GM23338 (cell line): ENCODE data around the gene TAOK3. TPM values are rescaled to one million over a fixed set of nuclear protein-coding genes. Genes with fewer than 3 reads are reported as not detected.
A peak's percentile ranks its signal among the peaks of the same experiment; 100 is the strongest.

Source experiments
- ATAC-seq: fragments of 200-7000 bp; cut with Tn5 transposase; 3 replicates; pipeline ENCODE4 v1.9.1; 2020
- DNase-seq: peaks from one replicate; pipeline ENCODE4 v3.0.0-alpha.2; 2015; ENCODE audit warnings: low spot score
- H2AFZ ChIP-seq: fragments of 200-600 bp; sonication (generic); 2 replicates; pipeline ENCODE4 v1.8.0; 2016; ENCODE audit warnings: antibody characterized with exemption, mild to moderate bottlenecking, moderate library complexity
- H3F3A ChIP-seq: fragments of 200-600 bp; sonication (generic); replicated peaks from 2 replicates; pipeline ENCODE4 v1.8.0; 2017; ENCODE audit warnings: antibody characterized with exemption, mixed run types, low read depth
- H3K27ac ChIP-seq: fragments of 200-600 bp; sonication (generic); 2 replicates; pipeline ENCODE4 v1.6.1; 2016; ENCODE audit warnings: low read depth
- H3K27me3 ChIP-seq: fragments of 200-600 bp; sonication (generic); 2 replicates; pipeline ENCODE4 v1.8.0; 2016; ENCODE audit warnings: mild to moderate bottlenecking, mixed run types, moderate library complexity; ENCODE audit not compliant: insufficient read depth
- H3K36me3 ChIP-seq: fragments of 200-600 bp; sonication (generic); 2 replicates; pipeline ENCODE4 v1.8.0; 2016; ENCODE audit warnings: mild to moderate bottlenecking; ENCODE audit not compliant: insufficient read depth
- H3K4me1 ChIP-seq: fragments of 200-600 bp; sonication (generic); 2 replicates; pipeline ENCODE4 v1.8.0; 2016; ENCODE audit warnings: mild to moderate bottlenecking, moderate library complexity; ENCODE audit not compliant: insufficient read depth
- H3K4me2 ChIP-seq: fragments of 200-600 bp; sonication (generic); 2 replicates; pipeline ENCODE4 v1.7.1; 2017; ENCODE audit warnings: mixed run types
- H3K4me3 ChIP-seq: fragments of 200-600 bp; sonication (generic); 2 replicates; pipeline ENCODE4 v1.6.1; 2016; ENCODE audit warnings: mixed run types
- H3K79me2 ChIP-seq: fragments of 200-600 bp; sonication (generic); replicated peaks from 2 replicates; pipeline ENCODE4 v1.8.0; 2017; ENCODE audit warnings: mild to moderate bottlenecking; ENCODE audit not compliant: insufficient read depth
- H3K9me2 ChIP-seq: fragments of 200-600 bp; sonication (generic); 2 replicates; pipeline ENCODE4 v1.8.0; 2017; ENCODE audit not compliant: insufficient read depth
- H4K20me1 ChIP-seq: fragments of 200-600 bp; sonication (generic); replicated peaks from 2 replicates; pipeline ENCODE4 v1.8.0; 2017; ENCODE audit warnings: mild to moderate bottlenecking; ENCODE audit not compliant: insufficient read depth
- H3K27ac Mint-ChIP-seq: 2 replicates; pipeline ENCODE4 v1.8.0; 2020; ENCODE audit warnings: inconsistent platforms, mild to moderate bottlenecking, moderate library complexity, mixed read lengths
- H3K27me3 Mint-ChIP-seq: 3 replicates; pipeline ENCODE4 v1.8.0; 2022; ENCODE audit warnings: low read depth, mild to moderate bottlenecking, moderate library complexity, mixed read lengths, inconsistent platforms; ENCODE audit not compliant: insufficient read depth, poor library complexity
- H3K36me3 Mint-ChIP-seq: 3 replicates; pipeline ENCODE4 v1.8.0; 2021; ENCODE audit warnings: low read depth, mild to moderate bottlenecking, inconsistent platforms, moderate library complexity, mixed read lengths
- H3K4me1 Mint-ChIP-seq: 3 replicates; pipeline ENCODE4 v1.8.0; 2020; ENCODE audit warnings: mild to moderate bottlenecking, inconsistent platforms, mixed read lengths
- H3K4me3 Mint-ChIP-seq: 3 replicates; pipeline ENCODE4 v1.8.0; 2021; ENCODE audit warnings: moderate library complexity, mild to moderate bottlenecking, inconsistent platforms, mixed read lengths
- H3K9me3 Mint-ChIP-seq: 3 replicates; pipeline ENCODE4 v1.8.0; 2020; ENCODE audit warnings: moderate library complexity, mild to moderate bottlenecking, inconsistent platforms, mixed read lengths
- NANOG ChIP-seq: IDR thresholded peaks from 2 replicates; pipeline ENCODE4 v1.6.1; 2016; ENCODE audit warnings: antibody characterized with exemption, borderline replicate concordance
- POLR2AphosphoS5 ChIP-seq: IDR thresholded peaks from 2 replicates; pipeline ENCODE4 v1.6.1; 2016; ENCODE audit warnings: antibody characterized with exemption, low read depth
- STAT1 ChIP-seq: IDR thresholded peaks from one replicate; pipeline ENCODE4 v1.6.1; 2016; ENCODE audit warnings: antibody characterized with exemption; ENCODE audit not compliant: unreplicated experiment
- polyA plus RNA-seq: library from polyadenylated mRNA; unstranded; fragments of >200 nt; fragmentation: Nextera tagmentation; extraction: Ambion mirVana; gene quantifications from 2 replicates; pipeline ENCODE4 v1.2.1, GENCODE V29; 2016
- total RNA-seq: library from RNA; depleted of rRNA; stranded (reverse); fragments of >200 nt; shearing (Covaris generic); gene quantifications from 2 replicates; pipeline ENCODE4 v1.2.3, GENCODE V29; 2014
- TF ChIP-seq, protein P1 (sequence below): IDR thresholded peaks from 2 replicates; pipeline ENCODE4 v1.6.1; 2016; ENCODE audit warnings: antibody characterized with exemption
- TF ChIP-seq, protein P2 (sequence below), 2 experiments: fragments of 200-600 bp in 1 of 2; sonication (generic) in 1 of 2; conservative IDR thresholded peaks; 2 replicates each; pipeline versions ENCODE4 v1.5.1 to v1.6.1; 2016 to 2017; ENCODE audit warnings: antibody characterized with exemption in 2 of 2, low read depth in 2 of 2, mild to moderate bottlenecking in 2 of 2, moderate library complexity in 1 of 2

Gene TAOK3
- total and polyA plus RNA-seq, 2 experiments from 2014 or later = 7.6 to 20.4 TPM

DNA sequence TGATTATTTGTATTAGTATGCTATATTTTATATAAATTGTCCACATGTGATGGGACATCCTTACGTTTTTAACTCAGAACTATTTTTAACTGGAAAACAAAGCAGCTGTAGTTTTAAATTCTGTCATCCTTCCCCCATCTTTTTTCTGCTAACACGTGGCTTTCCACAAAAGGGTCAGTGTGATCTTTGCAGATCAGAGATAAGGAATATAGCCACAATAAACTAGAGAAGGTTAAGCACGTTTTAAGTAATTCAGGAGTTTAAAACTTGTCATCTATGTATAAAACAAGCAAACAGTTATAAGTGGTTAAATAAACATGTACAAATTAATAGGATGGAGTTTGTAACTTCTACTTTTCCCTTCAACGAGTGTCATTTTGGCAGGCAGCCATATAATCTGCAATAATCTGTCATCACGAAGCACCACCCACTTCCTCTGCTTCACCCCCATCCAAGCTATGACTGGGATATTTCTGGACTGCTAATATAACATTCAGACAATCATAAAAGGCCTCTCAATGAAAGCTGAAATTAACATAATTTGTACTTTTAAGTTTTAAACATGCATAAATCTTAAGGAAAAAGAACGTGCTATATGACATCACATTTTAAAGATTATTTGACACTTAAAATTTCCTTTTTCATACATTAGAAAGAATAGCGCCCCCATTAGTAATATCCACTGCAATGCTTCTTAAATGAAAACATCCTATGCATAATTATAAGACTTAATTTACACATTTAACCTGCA, 15.3 kb downstream of the TAOK3 start:
- no peak overlapping the region for H3K4me3 ChIP-seq
- H3K79me2 ChIP-seq = no peaks in the 10 kb centered on the region
- DNase-seq (no peak), ATAC-seq (no peak)
- TF ChIP-seq STAT1 = no peak
- TF ChIP-seq, protein P1, sequence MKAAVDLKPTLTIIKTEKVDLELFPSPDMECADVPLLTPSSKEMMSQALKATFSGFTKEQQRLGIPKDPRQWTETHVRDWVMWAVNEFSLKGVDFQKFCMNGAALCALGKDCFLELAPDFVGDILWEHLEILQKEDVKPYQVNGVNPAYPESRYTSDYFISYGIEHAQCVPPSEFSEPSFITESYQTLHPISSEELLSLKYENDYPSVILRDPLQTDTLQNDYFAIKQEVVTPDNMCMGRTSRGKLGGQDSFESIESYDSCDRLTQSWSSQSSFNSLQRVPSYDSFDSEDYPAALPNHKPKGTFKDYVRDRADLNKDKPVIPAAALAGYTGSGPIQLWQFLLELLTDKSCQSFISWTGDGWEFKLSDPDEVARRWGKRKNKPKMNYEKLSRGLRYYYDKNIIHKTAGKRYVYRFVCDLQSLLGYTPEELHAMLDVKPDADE = no peak
- TF ChIP-seq, protein P2, sequence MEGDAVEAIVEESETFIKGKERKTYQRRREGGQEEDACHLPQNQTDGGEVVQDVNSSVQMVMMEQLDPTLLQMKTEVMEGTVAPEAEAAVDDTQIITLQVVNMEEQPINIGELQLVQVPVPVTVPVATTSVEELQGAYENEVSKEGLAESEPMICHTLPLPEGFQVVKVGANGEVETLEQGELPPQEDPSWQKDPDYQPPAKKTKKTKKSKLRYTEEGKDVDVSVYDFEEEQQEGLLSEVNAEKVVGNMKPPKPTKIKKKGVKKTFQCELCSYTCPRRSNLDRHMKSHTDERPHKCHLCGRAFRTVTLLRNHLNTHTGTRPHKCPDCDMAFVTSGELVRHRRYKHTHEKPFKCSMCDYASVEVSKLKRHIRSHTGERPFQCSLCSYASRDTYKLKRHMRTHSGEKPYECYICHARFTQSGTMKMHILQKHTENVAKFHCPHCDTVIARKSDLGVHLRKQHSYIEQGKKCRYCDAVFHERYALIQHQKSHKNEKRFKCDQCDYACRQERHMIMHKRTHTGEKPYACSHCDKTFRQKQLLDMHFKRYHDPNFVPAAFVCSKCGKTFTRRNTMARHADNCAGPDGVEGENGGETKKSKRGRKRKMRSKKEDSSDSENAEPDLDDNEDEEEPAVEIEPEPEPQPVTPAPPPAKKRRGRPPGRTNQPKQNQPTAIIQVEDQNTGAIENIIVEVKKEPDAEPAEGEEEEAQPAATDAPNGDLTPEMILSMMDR (conservative IDR thresholded peaks at IDR 0.05; ENCODE audit: low read depth in 2 of 2) = peak in 1 of 2 experiments; percentile 50; a peak in 2 of 4 replicates
- no peak overlapping the region for H3K27ac ChIP-seq
- no peak overlapping the region for H3K27ac Mint-ChIP-seq
- no peaks in the 10 kb centered on the region for H3K9me2 ChIP-seq
- no peak overlapping the region for H3K4me3 Mint-ChIP-seq
- peaks cover 13% of the 10 kb centered on the region; the same call in 1 of the 2 replicates for H3K4me1 ChIP-seq
- no peaks in the 10 kb centered on the region for H3K27me3 ChIP-seq
- H3K36me3 Mint-ChIP-seq = peaks cover 6% of the 10 kb centered on the region
- no peaks in the 10 kb centered on the region for H3F3A ChIP-seq
- no peaks in the 10 kb centered on the region for H3K36me3 ChIP-seq
- H3K4me2 ChIP-seq = no peak overlapping the region
- peaks cover 9% of the 10 kb centered on the region for H3K4me1 Mint-ChIP-seq
- no peaks in the 10 kb centered on the region for H4K20me1 ChIP-seq
- no peak overlapping the region for H2AFZ ChIP-seq
- no peaks in the 10 kb centered on the region for H3K27me3 Mint-ChIP-seq
- peaks cover 5% of the 10 kb centered on the region for H3K9me3 Mint-ChIP-seq

DNA sequence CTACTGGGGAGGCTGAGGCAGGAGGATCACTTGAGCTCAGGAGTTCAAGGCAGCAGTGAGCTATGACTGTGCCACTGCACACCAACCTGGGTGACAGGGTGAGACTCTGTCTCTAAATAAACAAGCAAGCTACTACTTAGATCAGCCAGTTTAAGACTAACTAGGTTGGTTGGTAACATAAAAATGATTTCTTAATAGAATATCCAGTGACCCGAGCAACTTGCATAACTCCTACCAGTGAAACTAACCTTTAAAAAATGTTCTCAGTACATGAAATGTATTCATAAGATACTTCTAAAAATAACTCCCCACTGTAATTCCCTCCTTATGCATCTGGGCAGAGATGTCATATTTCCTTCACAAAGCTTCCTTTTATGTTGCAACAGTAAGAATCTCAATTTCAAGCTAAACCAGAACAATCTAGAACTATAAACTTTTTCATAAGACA, 15.9 kb downstream of the TAOK3 start:
- H3K4me2 ChIP-seq = no peak overlapping the region
- no peak for DNase-seq
- H3K4me1 ChIP-seq = peaks cover 13% of the 10 kb centered on the region; the same call in 1 of the 2 replicates
- H3K36me3 ChIP-seq = no peaks in the 10 kb centered on the region
- no peaks in the 10 kb centered on the region for H3F3A ChIP-seq
- peaks cover 9% of the 10 kb centered on the region for H3K4me1 Mint-ChIP-seq
- H3K4me3 ChIP-seq = no peak overlapping the region
- H3K27ac ChIP-seq = no peak overlapping the region
- TF ChIP-seq, protein P1 = no peak
- H3K4me3 Mint-ChIP-seq = no peak overlapping the region
- peaks cover 6% of the 10 kb centered on the region for H3K36me3 Mint-ChIP-seq
- H3K27me3 ChIP-seq = no peaks in the 10 kb centered on the region
- no peak overlapping the region for H2AFZ ChIP-seq
- no peak overlapping the region for H3K27ac Mint-ChIP-seq
- H4K20me1 ChIP-seq = no peaks in the 10 kb centered on the region
- no peaks in the 10 kb centered on the region for H3K9me2 ChIP-seq
- no peaks in the 10 kb centered on the region for H3K27me3 Mint-ChIP-seq
- H3K9me3 Mint-ChIP-seq = peaks cover 5% of the 10 kb centered on the region
- ATAC-seq = no peak
- H3K79me2 ChIP-seq = no peaks in the 10 kb centered on the region

DNA sequence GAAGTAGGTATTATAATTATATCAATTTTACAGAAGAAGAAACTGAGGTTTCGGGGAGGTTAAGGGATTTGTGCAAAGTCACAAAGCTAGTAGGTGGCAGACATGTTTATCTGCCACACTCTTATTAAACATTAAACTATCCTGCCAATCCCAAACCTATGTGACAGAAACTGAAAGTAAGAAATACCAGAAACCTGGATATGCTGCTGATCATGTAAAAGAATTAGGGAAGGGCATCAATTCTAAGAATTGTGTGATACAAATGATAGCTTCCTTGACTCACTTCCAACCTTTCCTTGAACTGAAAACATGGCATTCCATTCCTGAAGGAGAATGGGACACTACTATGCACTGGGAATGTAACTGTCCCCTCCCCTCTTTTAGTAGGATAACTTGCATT, 16.9 kb downstream of the TAOK3 start:
- Histone ChIP-seq H3K27ac (no peak overlapping the region), H3K36me3 (no peaks in the 10 kb centered on the region), H3F3A (no peaks in the 10 kb centered on the region), H2AFZ (no peak overlapping the region), H3K79me2 (no peaks in the 10 kb centered on the region), H3K4me1 (peaks cover 11% of the 10 kb centered on the region; the same call in 1 of the 2 replicates), H3K27me3 (no peaks in the 10 kb centered on the region), H3K9me2 (no peaks in the 10 kb centered on the region), H3K4me3 (no peak overlapping the region), H3K4me2 (no peak overlapping the region), H4K20me1 (no peaks in the 10 kb centered on the region)
- H3K27me3 Mint-ChIP-seq = no peaks in the 10 kb centered on the region
- no peak overlapping the region for H3K4me3 Mint-ChIP-seq
- H3K27ac Mint-ChIP-seq = no peak overlapping the region
- DNase-seq (no peak), ATAC-seq (no peak)
- TF ChIP-seq NANOG (no peak), POLR2AphosphoS5 (no peak)
- H3K36me3 Mint-ChIP-seq = peaks cover 6% of the 10 kb centered on the region
- H3K4me1 Mint-ChIP-seq = peaks cover 9% of the 10 kb centered on the region
- peaks cover 5% of the 10 kb centered on the region for H3K9me3 Mint-ChIP-seq
